Measurements from ENCODE around the gene GFPT1.

The GFPT1 gene

GRCh38 chr2:69285379-69285894, 101.6 kb downstream of the GFPT1 start:
- no peak for DNase-seq

- no peak for DNase-seq
Measured at GRCh38 chr2:69280796-69281412, 106.1 kb downstream of the GFPT1 start.

GRCh38 chr2:69279931-69280681, 106.9 kb downstream of the GFPT1 start:
- DNase-seq, result no peak

DNA sequence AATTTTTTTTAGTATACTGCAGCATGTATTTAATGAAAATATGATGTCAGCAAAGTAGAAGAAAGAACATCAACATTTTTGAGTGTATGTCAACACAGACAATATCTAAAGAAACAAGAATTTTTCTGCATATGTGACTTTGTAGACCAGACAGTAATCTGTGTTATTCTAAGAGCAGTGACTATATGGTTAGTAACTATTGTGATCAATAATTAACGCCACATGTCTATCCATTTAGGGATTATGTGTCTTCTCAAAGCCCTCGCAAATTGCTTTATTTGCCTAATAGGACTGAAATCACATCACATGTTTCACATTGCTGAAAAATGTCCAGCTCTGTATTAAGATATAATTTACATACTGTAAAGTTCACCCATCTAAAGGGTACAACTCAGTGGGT, 107.8 kb downstream of the GFPT1 start:
- DNase-seq, result no peak

DNA sequence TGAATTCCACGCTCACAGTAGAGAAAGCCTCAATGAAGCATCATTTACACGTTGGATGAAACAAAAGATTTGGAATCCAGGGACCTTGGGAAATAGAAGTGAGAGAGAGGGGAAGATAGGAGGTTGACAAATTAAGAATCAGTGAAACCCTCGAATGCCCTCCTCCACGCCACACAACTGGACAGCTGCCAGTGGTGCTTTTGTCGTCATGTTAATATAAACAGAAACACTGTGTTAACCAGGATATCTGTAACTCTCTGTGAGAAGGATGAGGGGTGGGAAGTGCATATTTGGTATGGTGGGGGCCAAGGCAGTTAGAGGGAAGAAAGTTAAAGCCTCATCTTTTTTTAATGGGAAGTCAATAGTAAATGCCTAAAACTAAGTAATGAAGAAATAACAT, 108.7 kb downstream of the GFPT1 start:
- DNase-seq, result no peak

DNA sequence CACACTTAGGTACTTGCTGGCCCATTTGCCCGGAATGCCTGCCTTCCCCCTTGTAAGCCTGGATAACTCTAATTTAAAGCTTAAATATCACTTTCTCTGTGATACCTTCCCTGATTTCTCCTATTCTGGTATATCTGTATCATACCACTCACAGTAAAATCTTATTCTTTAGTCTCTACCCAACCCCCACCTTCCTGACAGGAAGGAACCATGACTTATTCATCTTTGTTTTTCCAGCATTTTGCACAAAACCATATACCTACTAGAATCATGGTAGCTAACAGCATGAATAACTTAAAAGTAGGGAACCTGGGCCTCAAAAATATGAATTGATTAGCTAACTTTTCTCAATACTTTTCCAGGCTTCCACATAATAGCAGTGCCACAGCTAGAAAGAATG, 111.5 kb downstream of the GFPT1 start:
- no peak for DNase-seq

- no peak for DNase-seq
Measured at GRCh38 chr2:69272803-69273471, 114.1 kb downstream of the GFPT1 start.

DNA sequence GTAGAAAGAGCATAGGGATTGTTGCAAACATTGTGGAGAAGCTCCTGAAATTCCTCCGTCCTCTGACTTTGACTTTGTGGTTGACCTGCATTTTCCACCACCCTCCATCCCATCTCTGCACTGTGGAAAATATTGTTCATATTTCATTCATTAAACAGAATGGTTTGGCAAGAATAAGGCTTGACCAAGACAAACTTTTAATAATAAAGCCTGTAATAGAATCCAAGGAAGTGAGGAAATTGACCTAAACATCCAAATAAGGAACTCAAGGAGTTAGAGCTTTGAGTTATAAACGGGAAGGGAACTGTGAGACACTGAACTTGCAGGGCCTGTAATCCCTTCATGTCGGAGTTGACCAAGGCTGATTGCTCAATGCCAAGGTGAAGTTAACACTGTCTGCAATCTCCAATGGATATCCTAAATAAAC, 115.2 kb downstream of the GFPT1 start:
- DNase-seq, result no peak

Data from NCI-H2171 (cell line).